Measurements from ENCODE around the gene TTLL11. TPM values are rescaled to one million over a fixed set of nuclear protein-coding genes. Genes with fewer than 3 reads are reported as not detected.

TTLL11 gene
- total RNA-seq, 1 donor from 2014 or later: 5.3 TPM

- no peak for DNase-seq
Measured at GRCh38 chr9:121844562-121844961, 248.5 kb downstream of the TTLL11 start.

DNA sequence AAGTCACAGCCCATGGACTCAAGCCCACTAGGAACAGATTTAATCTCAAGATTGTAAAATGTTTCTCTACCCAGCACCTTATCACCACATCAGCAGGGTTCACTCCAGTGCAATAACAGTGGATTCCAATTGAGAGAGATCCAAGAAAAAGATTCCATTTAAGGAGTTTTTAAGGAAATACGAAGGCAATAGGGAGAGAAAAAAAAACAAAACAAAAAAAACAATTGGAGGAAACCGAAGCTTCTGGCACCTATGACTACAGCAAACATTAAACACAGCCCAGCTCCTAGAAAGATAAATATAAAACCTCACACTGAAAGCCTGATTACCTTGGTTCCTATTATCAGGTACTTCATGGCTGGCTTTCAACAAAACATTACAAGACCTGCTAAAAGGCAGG lies 249.0 kb downstream of the TTLL11 start:
- DNase-seq: peak; percentile 82

DNA sequence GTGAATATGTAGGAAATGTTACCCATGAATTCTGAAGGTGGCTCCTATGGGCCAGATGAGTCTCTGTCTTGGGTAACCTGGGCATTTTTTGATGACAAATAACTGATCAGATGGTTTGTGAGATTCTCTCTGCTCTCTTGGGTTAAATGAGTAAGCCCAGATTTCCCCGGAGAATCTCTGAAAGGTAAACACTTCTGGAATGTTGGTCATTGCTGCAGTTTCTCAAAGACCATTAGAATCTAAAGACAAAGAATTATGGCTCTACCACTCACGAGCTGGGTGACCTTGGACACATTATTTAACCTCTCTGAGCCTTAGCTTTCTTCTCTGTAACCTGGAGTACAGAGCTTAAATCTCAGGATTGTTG lies 250.5 kb downstream of the TTLL11 start:
- DNase-seq: peak; percentile 48

DNA sequence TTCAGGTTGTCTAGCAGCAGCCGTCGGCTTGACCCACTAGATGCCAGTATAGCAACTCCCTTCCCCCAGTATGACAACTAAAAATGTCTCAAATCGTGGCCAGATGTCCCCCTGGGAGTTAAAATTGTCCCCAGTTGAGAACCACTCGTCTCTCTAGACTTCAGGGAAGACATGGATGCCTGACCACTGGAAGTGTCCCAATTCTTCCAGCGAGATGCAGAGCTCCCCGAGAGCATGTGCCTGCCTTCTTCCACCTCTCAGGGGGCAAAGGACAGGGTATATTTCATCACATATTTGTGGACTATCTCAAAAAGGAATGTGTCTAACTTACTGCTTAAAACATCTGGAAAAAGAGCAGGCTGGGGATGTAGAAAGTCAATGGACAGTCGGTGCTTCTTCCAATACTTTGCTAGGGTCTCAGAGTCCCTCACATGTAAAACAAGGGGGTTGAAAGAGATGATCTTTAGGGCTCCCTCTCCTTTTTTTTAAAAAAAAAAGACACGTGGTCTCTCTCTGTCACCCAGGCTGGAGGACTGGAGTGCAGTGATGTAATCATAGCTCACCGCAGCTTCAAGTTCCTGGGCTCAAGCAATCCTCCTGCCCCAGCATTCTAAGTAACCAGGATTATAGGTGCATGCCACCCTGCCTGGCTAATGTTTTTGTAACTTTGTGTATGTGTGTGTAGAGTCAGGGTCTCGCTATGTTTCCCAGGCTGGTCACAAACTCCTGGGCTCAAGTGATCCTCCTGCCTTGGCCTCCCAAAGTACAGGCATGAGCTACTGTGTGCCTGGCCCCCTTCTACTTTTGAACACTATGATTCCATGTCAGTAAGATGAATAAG lies 251.1 kb downstream of the TTLL11 start:
- no peak for DNase-seq

DNA sequence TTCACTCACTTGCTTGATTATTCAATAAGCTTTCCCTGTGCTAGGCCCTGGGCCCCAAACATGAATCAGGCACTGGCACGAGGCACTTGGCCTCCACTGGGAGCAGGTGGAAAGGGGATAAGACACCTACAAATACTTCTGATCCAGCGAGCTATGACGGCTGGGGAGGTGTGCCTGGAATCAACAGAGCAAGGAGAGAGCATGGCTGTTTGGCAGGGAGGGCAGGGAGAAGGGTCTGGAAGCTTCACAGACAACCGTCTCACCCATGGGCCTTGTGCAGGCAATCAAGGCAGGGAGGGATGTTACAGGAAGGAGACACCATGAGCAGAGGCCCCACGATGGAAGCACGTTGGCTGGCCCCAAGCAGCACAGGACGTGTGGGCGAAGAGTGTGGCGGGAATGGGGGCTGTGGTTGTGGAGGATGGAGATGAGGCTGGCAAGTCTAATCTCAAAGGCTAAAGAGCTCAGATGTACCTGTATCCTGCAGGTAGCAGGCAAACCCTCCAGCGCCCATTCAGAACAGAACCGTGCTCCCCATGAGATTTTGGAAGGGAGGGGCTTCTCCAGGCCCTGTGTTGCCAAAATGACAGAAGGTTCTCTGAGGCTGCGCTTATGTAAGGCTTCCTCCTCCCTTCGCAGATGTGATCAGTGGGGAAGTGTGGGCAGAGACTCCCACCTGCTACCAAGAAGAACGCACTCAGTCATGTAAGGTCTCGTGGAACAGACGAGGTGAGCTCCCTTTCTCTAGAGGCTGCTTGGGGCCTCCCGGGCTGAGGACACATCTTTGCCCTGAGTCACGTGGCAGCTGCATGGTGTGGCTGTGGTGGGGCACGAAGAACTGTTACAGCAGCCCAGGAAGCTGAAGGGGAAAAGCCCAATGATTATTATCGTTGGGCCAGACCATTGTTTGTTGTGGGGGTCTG lies 252.0 kb downstream of the TTLL11 start:
- no peak for DNase-seq

DNA sequence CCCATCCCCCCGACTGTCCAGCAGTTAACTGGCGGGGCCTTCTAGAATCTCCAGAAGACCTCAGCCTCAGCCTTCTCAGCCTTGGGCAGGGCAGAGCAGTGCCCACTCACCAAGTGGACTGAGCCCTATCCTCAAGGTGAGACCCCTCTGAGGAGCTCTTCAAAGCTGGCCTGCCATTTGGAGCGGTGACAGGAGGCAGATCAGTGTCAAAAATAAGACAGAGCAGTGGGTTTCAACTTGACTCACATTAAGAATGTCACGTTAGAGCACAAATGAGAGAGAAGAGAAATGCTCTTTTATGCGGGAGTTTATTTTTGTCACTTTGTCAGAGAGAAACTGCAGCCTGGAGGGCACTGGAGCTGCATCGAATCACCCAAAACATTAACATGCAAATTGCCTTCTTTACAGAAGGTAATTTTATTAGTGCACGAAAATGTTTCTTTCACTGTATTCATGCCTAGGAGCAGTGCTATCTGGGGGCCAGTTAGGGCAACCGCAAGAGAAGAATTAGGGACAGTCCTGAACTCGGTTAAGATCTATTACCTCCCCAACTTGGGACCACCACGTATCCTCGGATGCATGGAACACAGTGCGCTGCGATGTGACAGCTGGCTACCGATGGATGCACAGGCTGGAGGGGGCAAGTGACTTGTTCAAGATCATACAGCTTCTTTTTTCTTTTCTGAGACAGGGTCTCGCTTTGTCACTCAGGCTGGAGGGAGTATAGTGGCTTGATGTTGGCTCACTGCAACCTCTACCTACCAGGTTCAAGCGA lies 253.2 kb downstream of the TTLL11 start:
- DNase-seq: no peak

DNA sequence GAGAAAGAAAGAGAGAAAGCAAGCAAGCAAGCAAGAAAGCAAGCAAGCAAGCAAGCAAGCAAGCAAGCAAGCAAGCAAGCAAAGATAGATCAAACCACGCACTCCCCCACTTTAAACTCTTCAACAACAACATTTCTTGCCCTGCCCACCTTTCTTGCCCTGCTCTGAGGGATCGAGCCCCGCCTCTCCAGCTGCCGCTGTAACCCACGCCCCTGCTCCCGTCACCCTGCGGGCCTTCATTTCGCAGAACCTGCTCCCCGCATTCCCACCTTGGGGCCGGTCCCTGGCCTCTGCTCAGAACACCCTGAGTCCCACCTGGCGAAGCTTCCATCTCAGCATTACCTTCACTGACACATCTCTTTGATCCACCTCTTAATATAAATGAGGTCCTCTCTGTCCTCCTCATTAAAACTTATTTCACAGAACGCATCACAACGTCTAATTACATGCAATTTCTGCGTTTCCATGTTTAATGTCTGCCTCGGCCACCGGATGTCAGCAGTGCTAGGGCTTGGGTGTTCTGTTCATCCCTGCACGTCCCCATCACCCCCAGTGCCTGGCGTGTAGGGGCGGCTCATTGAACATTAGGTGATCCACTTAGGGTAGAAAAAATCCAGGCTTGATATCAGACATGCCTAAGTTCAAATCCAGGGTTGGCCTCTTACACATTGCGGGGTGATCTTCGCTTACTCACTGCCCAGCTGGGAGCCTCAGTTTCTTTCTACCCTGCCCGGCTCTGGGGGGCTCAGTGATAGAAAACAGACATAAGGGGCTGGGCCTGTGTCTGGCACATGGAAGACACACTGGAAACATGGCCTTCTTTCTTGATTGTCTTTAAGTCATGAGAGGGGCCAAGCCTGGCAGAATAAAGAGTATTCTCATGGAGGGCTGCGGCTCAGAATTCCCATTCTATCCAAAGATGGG lies 254.1 kb downstream of the TTLL11 start:
- DNase-seq: no peak

DNA sequence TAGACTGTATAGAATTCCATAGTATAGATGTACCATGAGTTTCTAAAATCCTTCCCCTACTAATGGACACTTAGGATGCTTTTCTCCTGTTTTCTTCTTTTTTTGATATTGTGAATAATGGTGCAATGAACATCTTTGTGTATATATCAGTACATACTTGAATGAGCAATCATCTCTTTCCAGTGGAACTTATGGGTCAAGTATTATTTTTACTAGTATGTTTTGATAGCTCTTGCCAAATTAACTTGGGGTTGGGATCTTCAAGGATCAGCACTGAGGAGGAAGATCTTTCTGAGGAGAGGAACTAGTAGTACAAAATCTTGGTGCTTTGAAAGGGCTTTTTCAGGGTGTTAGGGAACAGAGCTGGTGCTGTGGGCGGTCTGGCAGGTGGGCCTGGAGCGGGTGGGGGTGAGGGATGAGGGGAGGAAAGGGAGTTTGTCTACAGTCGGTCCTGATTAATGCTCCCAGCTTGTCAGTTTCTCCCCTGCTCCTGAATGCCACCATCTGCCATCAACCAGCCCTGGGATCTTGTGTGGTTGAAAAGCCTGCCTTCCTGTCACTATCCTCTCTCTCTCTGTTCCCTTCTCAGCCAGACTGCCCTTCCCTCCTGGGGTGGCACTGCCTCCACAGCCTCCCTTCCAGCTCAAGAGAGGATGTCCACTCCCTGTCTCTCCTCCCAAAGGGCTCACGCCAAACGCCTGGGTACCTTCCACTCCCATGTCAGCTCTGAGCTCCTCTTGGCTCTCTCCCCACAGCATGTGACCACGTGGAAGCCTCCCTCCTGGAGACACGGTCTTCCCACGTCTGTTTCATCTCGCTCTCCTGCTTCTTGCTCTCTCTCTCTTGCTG lies 255.8 kb downstream of the TTLL11 start:
- DNase-seq: no peak

DNA sequence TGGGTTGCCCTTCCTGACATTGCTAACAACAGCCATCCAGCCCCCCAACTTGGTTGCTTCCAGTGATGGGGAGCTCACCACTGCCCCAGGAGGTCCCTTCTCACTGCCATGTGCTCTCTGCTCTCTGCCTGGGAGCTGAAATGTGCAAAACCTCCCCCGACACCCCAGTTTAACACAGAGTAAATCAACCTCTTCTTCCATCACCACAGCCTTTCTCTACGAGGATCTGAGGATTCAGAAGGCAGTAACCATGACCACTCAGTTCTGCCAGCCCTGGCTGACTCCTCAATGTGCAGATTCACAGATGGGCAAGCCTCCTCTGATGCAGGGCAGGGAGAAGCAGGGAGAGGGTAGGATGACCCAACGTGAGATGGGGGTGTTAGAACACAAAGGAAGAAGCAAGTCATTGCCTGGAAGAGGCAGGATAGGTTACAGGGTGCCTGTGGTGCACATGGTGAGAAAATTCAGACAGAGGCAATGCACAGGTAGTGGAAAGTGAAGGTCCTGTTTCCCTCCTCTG lies 256.7 kb downstream of the TTLL11 start:
- DNase-seq: no peak

DNA sequence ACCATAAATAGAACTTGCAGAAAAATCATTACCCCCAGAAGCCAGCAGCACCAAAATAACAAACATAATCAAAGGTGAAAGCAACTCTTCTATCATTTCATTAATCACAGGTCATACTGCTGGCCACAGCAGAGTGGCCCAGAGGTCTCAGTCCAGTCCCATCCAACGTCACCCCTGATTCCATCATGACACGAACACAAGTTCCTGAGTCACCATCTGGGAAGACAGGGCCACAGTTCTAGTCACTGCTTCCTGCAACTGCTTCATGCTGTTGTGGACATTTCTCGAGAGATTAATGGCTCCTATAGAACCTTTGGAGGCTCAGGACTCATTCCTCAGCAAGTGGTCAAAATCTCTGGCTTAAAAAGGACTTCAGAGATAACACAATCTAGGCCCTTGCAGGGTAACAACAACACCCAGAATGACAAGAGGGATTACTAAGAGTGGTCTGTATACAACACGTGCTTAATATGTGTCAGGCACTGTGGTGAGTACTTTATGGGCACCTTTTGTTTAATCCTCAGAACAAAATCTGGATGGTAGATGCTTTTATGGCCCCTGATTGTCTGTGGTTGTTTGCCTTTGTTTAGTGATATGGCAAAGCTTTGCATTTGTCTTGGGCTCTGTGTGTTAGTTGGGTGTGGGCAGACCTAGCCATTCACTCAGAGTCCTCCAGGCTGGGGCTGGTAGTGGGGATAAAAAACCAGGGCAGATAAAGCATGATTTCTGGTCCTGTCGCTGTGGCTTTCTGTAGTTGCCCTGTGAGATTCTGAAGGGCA lies 257.3 kb downstream of the TTLL11 start:
- no peak for DNase-seq

DNA sequence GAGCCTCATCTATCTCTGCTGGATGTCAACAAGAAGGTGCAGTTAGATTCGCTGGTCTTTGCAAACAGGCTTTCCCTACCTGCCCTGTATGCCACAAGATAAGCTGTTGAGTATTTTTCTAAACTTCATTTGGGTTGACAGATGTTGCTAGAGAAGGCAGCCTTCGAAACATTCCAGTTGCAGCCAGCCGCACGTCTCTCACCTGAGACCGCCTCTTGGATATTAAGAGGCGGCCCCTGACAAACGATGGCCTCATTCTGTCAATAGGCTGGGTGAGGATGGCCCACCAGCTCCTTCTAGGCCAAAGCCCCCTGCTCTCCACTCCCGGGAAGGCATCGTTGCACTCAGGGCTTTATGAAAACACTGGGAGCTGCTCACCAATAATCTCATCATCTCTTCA lies 260.0 kb downstream of the TTLL11 start:
- DNase-seq: no peak

DNA sequence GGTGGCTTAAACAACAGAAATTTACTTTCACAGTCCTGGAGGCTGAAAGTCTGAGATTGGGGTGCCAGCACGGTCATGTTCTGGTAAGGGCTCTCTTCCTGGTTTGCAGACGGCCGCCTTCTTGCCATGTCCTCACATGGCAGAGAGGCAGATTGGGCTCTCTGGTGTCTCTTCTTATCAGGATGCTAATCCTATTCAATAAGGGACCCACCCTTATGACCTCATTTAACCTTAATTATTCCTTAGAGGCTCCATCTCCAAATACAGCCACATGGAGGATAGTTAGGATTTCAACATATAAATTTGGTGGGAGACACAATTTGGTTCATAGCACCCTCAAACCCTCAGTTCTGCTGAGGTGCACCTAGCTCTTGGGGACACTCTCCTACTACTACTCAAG lies 261.2 kb downstream of the TTLL11 start:
- DNase-seq: no peak

GRCh38 chr9:121830441-121831140 lies 262.5 kb downstream of the TTLL11 start:
- DNase-seq: no peak

- no peak for DNase-seq
Measured at GRCh38 chr9:121827251-121827967, 265.7 kb downstream of the TTLL11 start.

- DNase-seq: no peak
Measured at GRCh38 chr9:121826711-121827110, 266.4 kb downstream of the TTLL11 start.

- DNase-seq: no peak
Measured at GRCh38 chr9:121825031-121825691, 267.9 kb downstream of the TTLL11 start.

DNA sequence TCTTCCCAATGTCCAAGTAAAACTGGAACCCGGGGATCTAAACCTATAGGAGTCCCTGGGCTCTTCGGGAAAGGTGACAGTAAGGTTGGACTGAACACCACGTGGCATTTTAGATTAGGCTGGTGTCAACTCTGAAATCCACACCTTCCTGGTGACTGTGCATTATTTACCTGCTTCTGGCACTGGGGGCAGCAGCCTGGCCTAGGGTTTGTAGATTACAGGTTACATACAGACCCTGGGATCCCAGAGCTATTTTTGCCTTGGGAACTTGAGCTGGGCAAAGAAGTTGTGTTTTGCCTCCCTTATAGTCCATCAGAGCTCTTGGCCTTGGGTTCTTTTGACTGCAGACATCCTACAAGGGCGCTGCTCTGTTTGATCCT lies 268.5 kb downstream of the TTLL11 start:
- DNase-seq: no peak
